ENCODE measurements around the gene PRLHR.

PRLHR gene
- total RNA-seq = 0 reads per million in 3 donors

- peaks cover 29% of the 10 kb centered on the region for H3K27me3 ChIP-seq (replicated peaks; ENCODE audit: control insufficient read depth, insufficient read depth, low read length, poor library complexity, severe bottlenecking)
- H3K4me3 ChIP-seq (ENCODE audit: insufficient read depth, low read depth, low read length, poor library complexity, severe bottlenecking) = no peak within 1 kb of the TSS
- DNase-seq = no peak
- peaks cover 9% of the 10 kb centered on the region for H3K4me1 ChIP-seq (ENCODE audit: control insufficient read depth, insufficient read depth, low read length, poor library complexity, severe bottlenecking)
- no peaks in the 10 kb centered on the region for H3K9me3 ChIP-seq (ENCODE audit: control insufficient read depth, low read length)
- H3K27ac ChIP-seq (ENCODE audit: insufficient read depth, low read length, poor library complexity, severe bottlenecking) = no peak within 1 kb of the TSS
- H3K36me3 ChIP-seq (ENCODE audit: control insufficient read depth, insufficient read depth, low read length) = no peaks in the 10 kb centered on the region
These were observed at the start of gene PRLHR for GRCh38 chr10:118595598-118596425. PRLHR (minus strand) TSS chr10:118595648; CDS start chr10:118595244, 404 bp downstream.

DNA sequence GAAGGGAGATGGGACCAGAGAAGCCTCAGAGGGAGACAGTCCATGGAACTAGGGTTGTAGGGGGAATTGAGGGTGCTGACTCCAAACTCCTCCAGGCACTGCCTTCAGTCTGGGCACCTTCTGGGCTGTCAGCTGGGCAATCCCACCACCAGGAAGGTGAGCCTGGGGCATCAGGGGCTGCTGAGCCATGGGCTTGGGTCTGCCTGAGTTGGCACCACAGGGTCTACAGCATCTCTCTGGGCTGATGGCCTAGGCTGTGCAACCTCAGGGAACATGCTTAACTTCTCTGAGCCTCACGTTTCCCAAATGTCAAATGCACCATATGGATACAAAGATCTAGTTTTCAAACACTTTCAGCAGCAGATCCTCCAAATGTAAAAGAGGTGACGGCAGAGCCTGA is 46.8 kb upstream of the PRLHR start:
- H3K4me3 ChIP-seq (ENCODE audit: insufficient read depth, low read depth, low read length, poor library complexity, severe bottlenecking) = no peak overlapping the region
- DNase-seq = no peak
- H3K4me1 ChIP-seq (ENCODE audit: control insufficient read depth, insufficient read depth, low read length, poor library complexity, severe bottlenecking) = no peaks in the 10 kb centered on the region
- no peaks in the 10 kb centered on the region for H3K9me3 ChIP-seq (ENCODE audit: control insufficient read depth, low read length)
- no peaks in the 10 kb centered on the region for H3K27me3 ChIP-seq (replicated peaks; ENCODE audit: control insufficient read depth, insufficient read depth, low read length, poor library complexity, severe bottlenecking)
- no peak overlapping the region for H3K27ac ChIP-seq (ENCODE audit: insufficient read depth, low read length, poor library complexity, severe bottlenecking)
- H3K36me3 ChIP-seq (ENCODE audit: control insufficient read depth, insufficient read depth, low read length) = no peaks in the 10 kb centered on the region

DNA sequence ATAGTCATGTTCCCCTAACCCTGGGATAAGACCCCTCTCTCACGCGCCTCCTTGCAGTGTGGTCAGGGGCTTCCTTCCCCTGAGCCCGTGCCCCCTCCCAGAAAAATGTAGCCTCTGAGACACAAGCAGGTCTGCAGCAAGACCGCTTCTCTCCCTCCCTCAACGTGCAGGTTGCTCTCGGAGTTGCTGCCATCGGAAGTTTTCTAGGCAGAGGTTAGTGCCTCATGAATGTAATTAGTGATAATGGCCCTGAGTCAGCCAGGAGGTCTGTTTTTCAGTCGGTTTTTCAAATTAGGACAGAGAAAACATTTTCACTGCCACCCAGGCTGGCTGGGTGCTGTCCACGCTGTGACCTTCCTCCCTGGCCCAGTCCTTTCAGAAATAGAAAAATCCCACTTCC is 43.2 kb upstream of the PRLHR start:
- no peaks in the 10 kb centered on the region for H3K27me3 ChIP-seq (replicated peaks; ENCODE audit: control insufficient read depth, insufficient read depth, low read length, poor library complexity, severe bottlenecking)
- H3K4me1 ChIP-seq (ENCODE audit: control insufficient read depth, insufficient read depth, low read length, poor library complexity, severe bottlenecking) = no peaks in the 10 kb centered on the region
- H3K9me3 ChIP-seq (ENCODE audit: control insufficient read depth, low read length) = no peaks in the 10 kb centered on the region
- H3K4me3 ChIP-seq (ENCODE audit: insufficient read depth, low read depth, low read length, poor library complexity, severe bottlenecking) = no peak overlapping the region
- H3K36me3 ChIP-seq (ENCODE audit: control insufficient read depth, insufficient read depth, low read length) = no peaks in the 10 kb centered on the region
- no peak overlapping the region for H3K27ac ChIP-seq (ENCODE audit: insufficient read depth, low read length, poor library complexity, severe bottlenecking)
- no peak for DNase-seq

GRCh38 chr10:118635674-118636402 is 40.4 kb upstream of the PRLHR start:
- no peak overlapping the region for H3K27ac ChIP-seq (ENCODE audit: insufficient read depth, low read length, poor library complexity, severe bottlenecking)
- DNase-seq = no peak
- H3K4me1 ChIP-seq (ENCODE audit: control insufficient read depth, insufficient read depth, low read length, poor library complexity, severe bottlenecking) = no peaks in the 10 kb centered on the region
- H3K9me3 ChIP-seq (ENCODE audit: control insufficient read depth, low read length) = no peaks in the 10 kb centered on the region
- no peaks in the 10 kb centered on the region for H3K36me3 ChIP-seq (ENCODE audit: control insufficient read depth, insufficient read depth, low read length)
- no peak overlapping the region for H3K4me3 ChIP-seq (ENCODE audit: insufficient read depth, low read depth, low read length, poor library complexity, severe bottlenecking)
- H3K27me3 ChIP-seq (replicated peaks; ENCODE audit: control insufficient read depth, insufficient read depth, low read length, poor library complexity, severe bottlenecking) = no peaks in the 10 kb centered on the region

- no peaks in the 10 kb centered on the region for H3K9me3 ChIP-seq (ENCODE audit: control insufficient read depth, low read length)
- no peaks in the 10 kb centered on the region for H3K36me3 ChIP-seq (ENCODE audit: control insufficient read depth, insufficient read depth, low read length)
- H3K4me1 ChIP-seq (ENCODE audit: control insufficient read depth, insufficient read depth, low read length, poor library complexity, severe bottlenecking) = no peaks in the 10 kb centered on the region
- H3K27ac ChIP-seq (ENCODE audit: insufficient read depth, low read length, poor library complexity, severe bottlenecking) = no peak overlapping the region
- DNase-seq = no peak
- no peak overlapping the region for H3K4me3 ChIP-seq (ENCODE audit: insufficient read depth, low read depth, low read length, poor library complexity, severe bottlenecking)
- H3K27me3 ChIP-seq (replicated peaks; ENCODE audit: control insufficient read depth, insufficient read depth, low read length, poor library complexity, severe bottlenecking) = no peaks in the 10 kb centered on the region
These were observed 38.3 kb upstream of the PRLHR start for GRCh38 chr10:118633786-118634185.

DNA sequence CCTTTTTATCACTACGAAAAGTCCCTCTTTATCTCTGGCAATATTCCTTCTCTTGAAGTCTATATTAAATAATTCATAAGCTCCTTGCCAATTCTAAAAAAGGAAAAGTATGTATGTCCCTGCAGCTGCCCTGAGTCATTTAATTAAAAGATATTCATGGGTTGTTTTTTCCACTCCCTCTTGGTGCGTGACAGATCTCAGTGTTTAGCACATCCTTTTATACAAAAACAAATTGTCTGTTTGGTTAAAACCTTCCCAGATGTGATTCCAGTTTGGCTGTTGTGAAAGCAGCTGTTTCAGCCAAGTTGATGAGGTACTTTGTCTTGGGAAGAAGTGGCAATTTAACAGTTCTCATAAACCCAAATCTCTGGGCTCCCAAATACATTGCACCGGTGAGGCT is 33.8 kb upstream of the PRLHR start:
- H3K27ac ChIP-seq (ENCODE audit: insufficient read depth, low read length, poor library complexity, severe bottlenecking) = no peak overlapping the region
- no peak for DNase-seq
- no peaks in the 10 kb centered on the region for H3K9me3 ChIP-seq (ENCODE audit: control insufficient read depth, low read length)
- H3K27me3 ChIP-seq (replicated peaks; ENCODE audit: control insufficient read depth, insufficient read depth, low read length, poor library complexity, severe bottlenecking) = no peaks in the 10 kb centered on the region
- H3K4me3 ChIP-seq (ENCODE audit: insufficient read depth, low read depth, low read length, poor library complexity, severe bottlenecking) = no peak overlapping the region
- H3K4me1 ChIP-seq (ENCODE audit: control insufficient read depth, insufficient read depth, low read length, poor library complexity, severe bottlenecking) = no peaks in the 10 kb centered on the region
- no peaks in the 10 kb centered on the region for H3K36me3 ChIP-seq (ENCODE audit: control insufficient read depth, insufficient read depth, low read length)

- Histone ChIP-seq H3K4me3 (ENCODE audit: insufficient read depth, low read depth, low read length, poor library complexity, severe bottlenecking) (no peak overlapping the region), H3K27me3 (replicated peaks; ENCODE audit: control insufficient read depth, insufficient read depth, low read length, poor library complexity, severe bottlenecking) (no peaks in the 10 kb centered on the region), H3K9me3 (ENCODE audit: control insufficient read depth, low read length) (no peaks in the 10 kb centered on the region), H3K36me3 (ENCODE audit: control insufficient read depth, insufficient read depth, low read length) (no peaks in the 10 kb centered on the region), H3K27ac (ENCODE audit: insufficient read depth, low read length, poor library complexity, severe bottlenecking) (no peak overlapping the region), H3K4me1 (ENCODE audit: control insufficient read depth, insufficient read depth, low read length, poor library complexity, severe bottlenecking) (no peaks in the 10 kb centered on the region)
- DNase-seq = no peak
These were observed 32.9 kb upstream of the PRLHR start for GRCh38 chr10:118628397-118628796.

DNA sequence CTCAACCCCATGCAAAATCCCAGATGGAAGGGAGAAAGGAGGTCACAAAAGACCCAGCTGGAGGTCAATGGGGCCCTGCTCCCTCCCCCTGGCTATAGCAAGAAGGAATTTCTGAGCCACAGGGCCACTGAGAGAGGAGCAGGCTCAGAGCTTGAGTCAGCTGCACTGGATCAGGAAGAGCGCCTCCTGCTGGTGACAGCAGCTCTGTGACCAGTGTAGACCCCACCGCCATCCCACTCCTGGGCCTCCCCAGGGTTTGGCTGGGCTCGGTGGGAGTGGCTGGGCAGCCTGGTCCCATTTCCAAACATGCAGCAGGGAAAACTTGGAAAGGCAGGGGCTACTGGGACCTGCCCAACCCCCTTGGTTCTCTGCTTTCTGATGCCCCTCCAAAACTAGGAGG is 31.5 kb upstream of the PRLHR start:
- no peak overlapping the region for H3K4me3 ChIP-seq (ENCODE audit: insufficient read depth, low read depth, low read length, poor library complexity, severe bottlenecking)
- no peak overlapping the region for H3K27ac ChIP-seq (ENCODE audit: insufficient read depth, low read length, poor library complexity, severe bottlenecking)
- DNase-seq = no peak
- H3K27me3 ChIP-seq (replicated peaks; ENCODE audit: control insufficient read depth, insufficient read depth, low read length, poor library complexity, severe bottlenecking) = no peaks in the 10 kb centered on the region
- H3K36me3 ChIP-seq (ENCODE audit: control insufficient read depth, insufficient read depth, low read length) = no peaks in the 10 kb centered on the region
- H3K9me3 ChIP-seq (ENCODE audit: control insufficient read depth, low read length) = no peaks in the 10 kb centered on the region
- H3K4me1 ChIP-seq (ENCODE audit: control insufficient read depth, insufficient read depth, low read length, poor library complexity, severe bottlenecking) = no peaks in the 10 kb centered on the region

DNA sequence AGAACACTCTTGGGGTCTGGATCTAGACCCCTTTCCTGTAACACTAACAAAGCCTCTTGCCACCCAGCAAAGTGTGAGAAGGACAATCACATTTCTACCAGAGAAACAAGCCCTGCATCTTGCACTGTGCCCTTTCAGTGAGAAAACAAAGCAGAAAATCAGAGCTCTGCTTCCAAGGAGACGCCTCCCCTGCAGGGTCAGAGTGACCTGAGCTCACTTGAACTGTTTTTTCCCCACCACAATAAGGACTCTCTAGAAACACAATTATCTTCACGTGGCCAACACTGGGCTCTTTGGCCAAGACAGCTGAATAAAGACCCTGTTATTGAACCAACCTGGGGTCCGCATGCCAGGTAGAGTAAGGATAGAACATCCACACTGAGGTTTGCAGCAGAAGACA is 30.1 kb upstream of the PRLHR start:
- Histone ChIP-seq H3K4me1 (ENCODE audit: control insufficient read depth, insufficient read depth, low read length, poor library complexity, severe bottlenecking) (no peaks in the 10 kb centered on the region), H3K27me3 (replicated peaks; ENCODE audit: control insufficient read depth, insufficient read depth, low read length, poor library complexity, severe bottlenecking) (no peaks in the 10 kb centered on the region), H3K27ac (ENCODE audit: insufficient read depth, low read length, poor library complexity, severe bottlenecking) (no peak overlapping the region), H3K9me3 (ENCODE audit: control insufficient read depth, low read length) (no peaks in the 10 kb centered on the region), H3K36me3 (ENCODE audit: control insufficient read depth, insufficient read depth, low read length) (no peaks in the 10 kb centered on the region), H3K4me3 (ENCODE audit: insufficient read depth, low read depth, low read length, poor library complexity, severe bottlenecking) (no peak overlapping the region)
- DNase-seq = no peak

DNA sequence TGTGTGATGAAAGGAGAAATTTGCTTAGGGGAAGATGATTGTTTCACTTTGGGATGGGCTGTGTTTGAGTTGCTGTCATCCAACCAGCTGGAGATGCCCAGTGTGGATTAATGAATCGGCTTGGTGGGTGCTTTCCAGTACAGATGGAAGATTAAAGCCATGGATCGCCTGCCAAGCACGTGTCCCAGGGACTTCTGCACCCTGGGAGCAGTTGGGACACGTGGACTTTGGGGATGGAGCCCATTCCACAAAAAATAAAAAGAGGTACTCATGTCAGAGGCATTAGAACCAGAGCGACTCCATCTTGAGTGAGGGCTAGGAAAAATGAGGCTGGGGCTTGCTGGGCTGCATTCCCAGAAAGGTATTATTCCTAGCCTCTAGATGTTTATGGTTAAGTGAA is 29.3 kb upstream of the PRLHR start:
- no peak overlapping the region for H3K27ac ChIP-seq (ENCODE audit: insufficient read depth, low read length, poor library complexity, severe bottlenecking)
- H3K4me1 ChIP-seq (ENCODE audit: control insufficient read depth, insufficient read depth, low read length, poor library complexity, severe bottlenecking) = no peaks in the 10 kb centered on the region
- no peaks in the 10 kb centered on the region for H3K9me3 ChIP-seq (ENCODE audit: control insufficient read depth, low read length)
- H3K4me3 ChIP-seq (ENCODE audit: insufficient read depth, low read depth, low read length, poor library complexity, severe bottlenecking) = no peak overlapping the region
- DNase-seq = no peak
- H3K36me3 ChIP-seq (ENCODE audit: control insufficient read depth, insufficient read depth, low read length) = no peaks in the 10 kb centered on the region
- no peaks in the 10 kb centered on the region for H3K27me3 ChIP-seq (replicated peaks; ENCODE audit: control insufficient read depth, insufficient read depth, low read length, poor library complexity, severe bottlenecking)

Data from effector memory CD4-positive, alpha-beta T cell (primary cell).